ENCODE results near the gene MMP7.
A peak's percentile ranks its signal among the peaks of the same experiment; 100 is the strongest.

The MMP7 gene, protein sequence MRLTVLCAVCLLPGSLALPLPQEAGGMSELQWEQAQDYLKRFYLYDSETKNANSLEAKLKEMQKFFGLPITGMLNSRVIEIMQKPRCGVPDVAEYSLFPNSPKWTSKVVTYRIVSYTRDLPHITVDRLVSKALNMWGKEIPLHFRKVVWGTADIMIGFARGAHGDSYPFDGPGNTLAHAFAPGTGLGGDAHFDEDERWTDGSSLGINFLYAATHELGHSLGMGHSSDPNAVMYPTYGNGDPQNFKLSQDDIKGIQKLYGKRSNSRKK

DNA sequence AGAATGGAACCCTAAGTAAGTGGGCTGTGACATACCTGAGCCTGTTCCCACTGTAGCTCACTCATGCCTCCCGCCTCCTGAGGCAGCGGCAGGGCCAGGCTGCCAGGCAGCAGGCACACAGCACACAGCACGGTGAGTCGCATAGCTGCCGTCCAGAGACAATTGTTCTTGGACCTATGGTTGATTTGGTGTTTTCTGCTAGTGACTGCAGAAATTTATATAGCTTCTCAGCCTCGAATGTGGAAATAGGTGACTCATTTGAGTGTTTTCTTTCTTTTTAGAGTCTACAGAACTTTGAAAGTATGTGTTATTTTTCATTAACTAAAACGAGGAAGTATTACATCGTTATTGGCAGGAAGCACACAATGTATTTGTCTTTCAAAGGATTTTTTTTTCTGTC lies at the start of gene MMP7:
TSS of gene MMP7 (minus strand) at position 190 of the 400 bp plus-strand sequence. CDS start at position 143, 47 bp downstream.
- peak; percentile 29 for DNase-seq

DNA sequence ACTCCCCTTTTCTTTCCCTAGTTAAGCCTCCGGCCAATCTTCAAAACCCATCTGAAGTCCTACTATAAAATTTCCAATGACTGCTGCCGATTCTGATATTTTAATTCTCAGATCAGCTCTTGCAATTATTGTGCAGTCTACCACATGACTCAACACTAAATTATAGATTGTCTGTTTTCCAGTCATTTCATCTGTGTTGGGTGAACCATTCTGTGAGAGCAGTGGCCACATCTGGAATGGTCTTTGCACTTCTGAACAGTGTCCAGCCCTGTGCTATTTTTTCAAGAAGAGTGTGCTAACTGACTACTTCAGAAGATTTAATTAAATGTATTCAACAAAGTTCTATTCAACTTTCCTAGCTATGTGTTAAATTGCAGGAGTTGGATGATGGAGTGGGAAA lies 47.2 kb upstream of the MMP7 start:
- DNase-seq, result no peak

DNA sequence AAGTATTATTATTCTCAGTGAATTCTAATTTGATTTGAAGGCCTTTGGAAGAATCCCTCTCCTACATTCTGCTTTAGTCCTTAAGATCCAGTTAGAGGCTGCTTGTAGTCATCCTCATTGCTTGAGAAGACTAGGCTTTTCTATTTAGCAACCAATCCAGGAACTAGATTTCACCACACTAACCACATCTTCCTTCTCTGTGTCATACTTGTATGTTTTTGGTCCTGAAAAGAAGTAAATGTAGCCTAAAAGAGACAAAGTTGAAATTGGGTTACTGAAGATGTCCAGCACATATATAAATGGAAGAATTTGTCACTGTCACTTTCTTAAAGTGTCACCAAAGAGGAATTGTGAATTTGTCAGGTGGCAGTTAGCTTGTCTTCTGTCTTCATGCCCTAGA lies 46.6 kb upstream of the MMP7 start:
- DNase-seq, result no peak

DNA sequence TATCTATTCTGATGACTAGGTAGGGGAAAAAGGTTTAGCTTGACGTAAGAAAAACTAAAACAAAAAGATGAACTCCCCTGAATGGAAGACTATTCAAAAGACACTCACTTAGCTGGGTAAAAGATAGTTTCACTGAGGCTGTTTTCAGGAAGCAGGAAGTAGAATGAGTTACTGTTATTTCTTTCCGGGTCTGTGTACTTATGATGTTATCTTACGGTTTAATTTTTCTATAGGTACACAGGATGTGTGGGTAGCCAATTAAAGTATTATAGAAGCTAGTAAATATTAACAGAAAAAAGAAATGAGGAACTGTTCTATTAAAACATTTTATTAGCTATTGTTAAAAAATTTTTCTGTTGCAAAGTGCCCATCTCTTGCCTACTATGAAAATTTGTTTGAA lies 45.8 kb upstream of the MMP7 start:
- no peak for DNase-seq

DNA sequence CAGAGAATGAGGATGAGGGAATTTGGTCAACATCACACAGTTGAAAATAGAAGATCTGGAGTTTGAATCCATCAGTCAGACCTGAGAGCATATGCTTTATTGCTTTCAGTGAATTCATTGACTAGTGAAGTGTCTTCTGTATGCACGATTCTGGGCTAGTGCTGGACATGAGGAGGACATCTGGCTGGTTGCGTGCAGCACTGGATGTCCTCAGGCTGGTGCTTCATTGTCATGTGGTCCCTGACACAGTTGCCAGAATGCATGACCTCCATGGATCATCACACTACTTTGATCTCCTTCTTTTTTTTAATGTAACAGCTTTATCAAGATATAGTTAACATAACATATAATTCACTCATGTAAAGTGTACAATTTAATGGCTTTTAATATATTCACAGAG lies 44.5 kb upstream of the MMP7 start:
- DNase-seq, result no peak

DNA sequence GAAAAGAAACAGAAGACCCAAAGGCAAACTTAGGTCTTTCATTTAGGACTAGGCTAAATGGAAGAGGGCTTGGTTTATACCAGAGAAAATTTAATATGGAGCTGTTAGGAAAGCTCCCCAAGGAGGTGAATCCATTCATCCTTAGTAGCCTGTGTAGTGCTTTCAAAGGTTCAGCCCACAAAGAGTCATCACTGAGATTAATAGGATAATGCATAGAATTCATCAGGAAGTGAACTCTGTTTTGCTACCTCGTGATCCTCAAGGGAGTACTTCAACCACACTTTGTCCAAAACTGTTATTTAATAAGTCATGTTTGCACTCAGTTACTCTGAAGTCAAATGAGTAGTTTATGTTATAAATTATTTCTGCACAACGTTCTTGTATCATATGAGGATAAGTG lies 43.3 kb upstream of the MMP7 start:
- DNase-seq, result no peak

DNA sequence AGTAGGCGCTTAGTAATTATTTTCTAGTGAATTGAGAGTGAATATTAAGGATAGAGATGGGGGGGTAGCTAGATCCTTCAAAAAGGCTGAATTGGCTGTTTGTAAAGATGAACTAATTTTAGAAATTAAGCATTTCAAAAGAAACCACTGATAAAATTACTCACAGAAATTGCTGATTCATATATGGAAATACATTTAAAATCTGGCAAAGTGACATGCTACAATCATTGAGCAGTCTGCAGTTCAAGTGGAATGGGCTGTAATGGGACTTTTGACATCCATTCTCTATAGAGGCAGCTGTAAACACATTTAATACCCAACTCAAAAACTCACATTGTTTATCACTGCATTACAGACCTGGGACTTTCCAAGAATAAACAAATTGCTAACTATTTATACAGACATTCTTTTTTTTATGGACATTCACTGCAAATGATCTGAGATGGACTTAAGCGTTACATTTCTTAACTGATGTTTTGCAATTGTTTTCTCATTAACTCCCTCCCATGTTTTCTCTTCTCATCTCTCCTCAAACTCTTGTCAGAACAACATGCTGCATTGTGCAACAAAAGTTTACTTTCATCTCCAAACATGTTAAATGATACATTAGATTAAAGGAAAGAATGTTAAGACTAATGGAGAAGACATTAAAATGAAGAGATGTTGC lies 42.1 kb upstream of the MMP7 start:
- DNase-seq, result no peak

DNA sequence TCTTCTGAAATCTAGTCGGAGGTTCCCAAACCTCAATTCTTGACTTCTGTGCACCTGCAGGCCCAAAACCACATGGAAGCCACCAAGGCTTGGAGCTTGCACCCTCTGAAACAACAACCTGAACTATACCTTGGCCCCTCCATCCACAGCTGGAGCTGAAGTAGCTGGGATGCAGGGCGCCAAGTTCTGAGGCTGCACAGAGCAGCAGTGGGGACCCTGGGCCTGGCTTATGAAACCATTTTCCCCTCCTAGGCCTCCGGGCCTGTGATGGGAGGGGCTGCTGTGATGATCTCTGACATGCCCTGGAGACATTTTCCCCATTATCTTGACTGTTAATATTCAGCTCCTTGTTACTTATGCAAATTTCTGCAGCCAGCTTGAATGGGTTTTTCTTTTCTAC lies 38.3 kb upstream of the MMP7 start:
- DNase-seq, result no peak

DNA sequence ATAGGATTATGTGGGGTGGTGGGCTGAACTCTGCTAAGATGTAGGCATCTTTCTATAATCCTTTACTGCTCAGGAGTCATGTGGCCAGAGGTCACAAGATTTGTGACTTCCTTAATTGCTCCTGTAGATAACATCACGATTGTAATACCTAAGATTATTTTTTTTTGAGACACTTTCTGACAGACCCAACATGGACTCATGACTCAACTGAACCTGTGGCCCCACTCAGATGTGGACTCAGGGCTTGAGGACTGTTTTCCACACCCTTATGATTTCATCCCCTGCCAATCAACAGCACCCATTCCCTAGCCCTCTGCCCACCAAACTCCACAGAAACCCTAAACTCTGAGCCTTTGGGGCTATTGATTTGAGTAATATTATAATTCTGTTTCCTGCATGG lies 35.6 kb upstream of the MMP7 start:
- no peak for DNase-seq

DNA sequence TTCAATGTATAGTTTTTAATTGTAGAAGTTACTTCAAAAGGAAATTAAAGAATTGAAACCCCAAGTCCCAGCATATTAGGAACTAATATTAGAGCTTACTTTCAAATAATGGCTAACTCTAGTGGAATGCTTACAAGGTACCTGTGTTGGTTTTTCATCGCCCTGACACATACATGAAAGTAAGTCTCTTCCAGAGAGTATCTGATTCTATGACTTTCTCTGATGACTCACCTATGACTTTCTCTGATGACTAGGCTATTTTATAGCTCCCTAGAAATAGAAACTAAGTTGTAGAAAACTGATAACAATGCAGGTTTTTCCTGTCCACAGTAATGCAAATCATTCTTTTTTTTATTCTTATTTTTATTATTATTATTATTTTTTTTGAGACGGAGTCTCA lies 33.6 kb upstream of the MMP7 start:
- DNase-seq, result no peak

DNA sequence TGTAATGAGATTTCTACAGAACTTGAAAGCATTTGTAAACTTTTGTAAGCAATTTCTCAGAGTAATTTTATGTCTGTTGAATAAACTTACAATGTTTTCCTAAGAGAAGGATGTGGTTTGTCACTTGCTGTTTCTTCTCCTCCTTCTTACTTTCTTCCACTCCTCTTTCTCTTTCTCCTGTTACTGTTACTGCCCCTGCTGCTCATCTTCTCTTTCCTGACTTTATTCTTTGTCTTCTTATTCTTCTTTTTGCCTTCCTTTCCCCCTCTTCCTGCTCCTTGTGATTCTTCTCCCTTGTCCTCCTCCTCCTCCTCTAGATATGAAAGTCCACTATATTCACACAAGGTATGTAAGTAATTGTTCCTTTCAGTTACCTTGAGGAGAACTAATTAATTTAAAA lies 31.1 kb upstream of the MMP7 start:
- no peak for DNase-seq

DNA sequence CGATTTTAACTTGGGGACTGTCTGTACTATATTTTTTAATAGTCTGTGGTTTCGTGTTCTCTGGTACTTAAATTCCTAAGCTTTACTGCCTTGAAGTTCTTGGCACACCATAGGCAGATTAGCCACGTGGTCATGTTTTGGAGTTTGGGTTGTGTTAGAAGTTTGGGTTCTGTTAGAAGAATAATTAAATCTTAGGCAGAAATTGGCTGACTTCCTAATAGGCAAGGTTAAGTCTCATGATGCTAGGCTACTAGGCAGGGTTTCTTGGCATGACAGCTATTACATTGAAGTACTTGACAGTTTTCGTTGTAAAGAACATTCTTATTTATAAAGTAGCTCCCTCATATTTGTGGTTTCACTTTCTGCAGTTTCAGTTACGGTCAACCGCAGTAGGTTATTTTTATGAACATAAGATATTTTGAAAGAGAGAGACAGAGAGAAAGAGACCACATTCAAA lies 30.0 kb upstream of the MMP7 start:
- no peak for DNase-seq

DNA sequence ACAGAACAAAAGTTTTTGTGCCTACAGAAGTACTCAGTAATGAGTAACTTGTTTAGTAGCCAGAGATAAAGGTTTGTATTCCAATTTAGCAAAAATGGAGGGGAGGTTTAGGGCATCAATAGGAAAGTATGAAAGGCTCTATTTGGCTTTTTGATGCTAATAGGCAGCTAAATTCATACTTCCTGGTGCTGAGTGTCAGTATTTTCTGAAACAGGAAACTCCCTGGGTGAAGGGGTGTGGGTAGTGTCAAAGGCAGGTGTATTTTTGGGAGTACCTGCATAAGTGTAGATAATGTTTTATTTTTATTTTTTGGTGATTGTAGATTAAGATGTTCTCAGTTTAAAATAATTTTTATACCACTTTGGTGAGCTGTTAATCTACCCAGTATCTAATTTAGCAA lies 29.3 kb upstream of the MMP7 start:
- DNase-seq, result no peak

DNA sequence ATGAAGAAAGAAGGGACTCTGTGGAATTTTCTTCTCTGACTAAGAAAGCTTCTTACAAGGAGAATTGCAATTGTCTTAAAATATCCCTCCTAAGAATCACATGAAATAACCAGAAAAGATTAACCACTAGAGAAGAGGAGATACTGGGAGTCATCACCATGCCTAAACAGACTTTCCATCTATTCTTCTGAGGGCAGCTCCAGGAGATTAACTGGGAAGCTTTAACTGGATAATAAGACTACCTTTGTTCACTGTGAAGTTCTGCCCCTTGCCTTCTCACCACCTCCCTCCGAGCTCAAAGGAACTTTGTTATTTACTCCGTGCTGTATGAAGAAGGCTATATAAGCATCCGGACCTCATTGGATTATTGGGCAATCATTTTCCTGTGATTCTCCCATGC lies 24.5 kb upstream of the MMP7 start:
- no peak for DNase-seq

DNA sequence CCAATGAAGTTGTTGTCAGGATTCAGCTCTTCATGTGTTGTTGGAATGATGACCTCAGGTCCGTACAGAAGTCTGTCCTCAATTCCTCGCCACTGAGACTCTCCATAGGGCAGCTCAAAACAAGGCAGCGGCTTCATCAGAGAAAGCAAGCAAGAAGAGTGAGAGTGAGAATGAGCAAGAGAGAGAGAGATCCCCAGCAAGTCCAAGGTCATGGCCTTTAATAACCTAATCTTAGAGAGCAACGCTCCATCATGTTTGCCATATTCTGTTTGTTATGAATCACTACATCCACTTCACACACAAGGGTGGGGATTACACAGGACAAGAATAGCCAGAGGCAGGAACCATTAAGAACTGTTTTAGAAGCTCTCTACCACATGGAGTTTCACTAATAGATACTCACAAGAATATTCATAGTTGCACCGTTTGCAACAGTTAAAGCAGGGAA lies 23.3 kb upstream of the MMP7 start:
- no peak for DNase-seq

DNA sequence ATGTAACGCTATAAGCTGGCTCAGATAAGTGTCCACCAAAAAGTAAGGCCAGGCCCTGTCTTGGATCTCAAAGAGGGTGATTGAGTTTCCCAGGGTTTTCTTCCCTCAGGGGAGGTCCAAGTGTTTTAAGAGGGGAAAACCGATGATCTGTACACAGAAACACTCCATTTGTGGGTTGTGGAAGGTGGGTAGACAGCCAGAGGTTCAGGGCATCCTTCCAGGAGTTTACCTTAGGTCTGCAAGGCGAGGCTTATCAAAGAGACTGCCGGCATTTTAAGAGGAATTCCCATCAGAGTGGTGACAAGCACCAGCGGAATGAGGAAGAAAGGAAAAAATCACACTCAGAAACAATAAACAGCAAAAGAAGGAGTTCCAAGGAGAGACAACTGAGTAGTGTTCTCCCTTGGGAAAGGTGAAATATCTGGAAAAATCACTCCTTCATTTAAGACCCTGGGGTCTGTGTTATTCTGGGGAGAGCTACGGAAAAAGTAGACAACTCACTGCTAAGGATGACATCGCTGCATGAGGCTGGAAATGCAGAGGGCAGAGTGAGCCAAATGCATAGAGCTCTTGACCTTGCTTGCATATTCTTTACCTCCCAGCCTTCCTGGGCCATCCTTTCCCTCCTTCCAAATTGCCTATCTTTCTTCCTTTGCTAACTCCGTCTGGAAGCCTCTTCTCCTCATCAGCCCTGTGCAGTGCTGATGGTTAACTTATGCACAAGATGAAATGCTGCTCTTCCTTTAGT lies 22.1 kb upstream of the MMP7 start:
- DNase-seq, result no peak

DNA sequence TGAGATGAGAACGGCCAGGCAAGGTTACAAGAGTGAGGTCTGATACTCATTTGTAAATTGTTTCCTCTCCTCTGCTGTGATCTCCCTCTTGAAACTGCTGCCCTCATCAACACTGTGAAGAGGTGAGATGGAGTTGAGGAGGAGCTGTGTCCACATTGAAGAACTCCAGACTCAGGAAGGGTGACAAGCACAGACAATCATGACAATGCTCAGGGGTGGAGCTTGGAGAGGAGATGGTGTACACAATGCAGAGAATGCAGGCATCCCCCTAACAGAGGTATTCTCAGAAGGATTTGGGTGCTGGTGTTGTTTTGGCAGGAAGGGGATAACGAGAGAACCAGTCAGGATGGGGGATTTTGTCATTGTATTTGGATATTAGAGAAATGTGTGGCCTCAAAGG lies 21.5 kb upstream of the MMP7 start:
- DNase-seq, result no peak

DNA sequence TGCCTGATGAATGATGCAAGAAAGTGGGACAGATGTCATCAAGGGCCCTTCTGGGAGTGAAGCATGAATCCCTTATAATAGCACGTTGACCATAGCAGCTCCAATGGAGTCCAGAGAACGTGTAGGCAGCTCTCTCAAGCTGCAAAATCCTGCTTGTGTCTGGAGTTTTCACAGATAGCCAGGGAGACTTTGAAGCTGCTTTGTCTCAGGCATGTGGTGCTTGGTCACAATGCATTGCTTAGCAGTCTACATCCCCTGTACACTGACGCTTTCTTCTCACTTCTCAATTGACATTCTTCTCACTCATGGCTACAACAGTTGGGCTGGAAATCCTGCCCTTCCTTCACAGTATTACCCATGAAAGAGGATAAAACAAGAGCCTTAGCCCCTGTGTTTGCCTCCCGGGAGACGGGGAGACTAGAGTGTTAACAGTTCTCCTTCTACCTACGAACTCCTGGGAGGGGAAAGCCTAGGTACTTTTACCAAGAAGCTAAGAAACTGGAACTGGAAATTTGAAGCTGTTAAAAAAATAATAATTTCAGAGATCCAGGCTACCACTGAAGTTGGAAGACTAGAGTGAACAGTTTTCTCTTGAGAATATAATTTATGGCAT lies 20.7 kb upstream of the MMP7 start:
- DNase-seq, result no peak

DNA sequence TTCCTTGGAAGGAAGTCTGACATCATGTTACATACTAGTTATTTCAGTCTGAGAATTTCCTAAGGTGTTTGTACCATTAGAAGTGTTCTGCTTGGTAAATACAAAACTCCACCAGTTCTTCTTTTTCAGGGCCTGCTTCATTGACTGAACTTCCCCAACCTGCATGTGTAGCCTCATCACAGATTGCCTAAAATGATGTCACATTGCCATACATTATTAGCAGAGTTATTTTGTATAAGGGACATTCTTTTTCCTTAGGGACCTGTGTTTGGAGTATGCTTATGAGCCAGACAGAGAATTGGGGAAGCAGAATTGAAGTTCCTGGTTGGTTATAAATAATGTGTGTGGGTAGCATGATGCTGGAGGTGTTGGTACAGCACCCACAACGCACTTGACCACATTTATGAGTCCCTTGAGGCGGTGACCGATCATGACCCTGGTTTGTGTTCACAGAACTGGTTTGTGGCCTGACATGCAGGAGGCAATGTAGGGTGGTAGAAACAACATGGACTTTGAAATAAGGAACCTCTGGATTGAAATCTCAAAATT lies 16.4 kb upstream of the MMP7 start:
- DNase-seq, result no peak

DNA sequence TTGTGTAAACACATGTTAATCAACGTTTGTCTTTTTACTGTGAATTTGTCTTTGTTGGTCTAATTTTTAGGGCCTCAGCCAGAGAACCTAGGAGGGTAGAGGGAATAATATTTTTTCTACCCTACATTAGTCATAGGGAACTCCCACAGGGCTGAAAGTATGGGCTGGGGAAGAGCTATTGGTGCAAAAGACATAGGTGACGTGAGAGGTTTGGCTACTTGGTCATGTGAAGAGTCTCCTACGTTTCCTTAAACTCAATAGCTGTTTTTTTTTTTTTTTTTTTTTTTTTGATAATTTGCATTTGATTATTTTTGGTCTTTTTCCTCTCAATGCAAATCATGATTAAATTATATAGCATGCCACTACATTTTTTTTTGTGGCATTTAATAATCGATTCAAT lies 15.9 kb upstream of the MMP7 start:
- no peak for DNase-seq

DNA sequence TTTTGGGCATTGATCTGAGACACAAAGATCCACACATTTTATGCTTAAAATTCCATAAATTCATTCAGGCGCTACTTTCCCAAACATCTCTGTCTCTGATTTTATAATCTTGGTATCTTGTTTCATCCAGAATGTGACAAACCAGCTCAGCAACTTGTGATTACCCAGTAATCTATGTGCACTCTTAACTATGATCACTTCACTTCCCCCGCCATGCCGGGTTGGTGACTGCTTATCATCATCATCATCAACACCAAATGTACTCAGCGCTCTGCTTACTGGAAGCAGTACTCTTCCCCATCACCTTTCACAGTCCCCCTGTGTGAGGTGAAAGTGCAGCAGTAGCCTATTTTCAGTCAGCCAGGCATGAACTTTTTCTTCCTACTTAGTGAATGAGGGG lies 15.2 kb upstream of the MMP7 start:
- DNase-seq, result no peak

DNA sequence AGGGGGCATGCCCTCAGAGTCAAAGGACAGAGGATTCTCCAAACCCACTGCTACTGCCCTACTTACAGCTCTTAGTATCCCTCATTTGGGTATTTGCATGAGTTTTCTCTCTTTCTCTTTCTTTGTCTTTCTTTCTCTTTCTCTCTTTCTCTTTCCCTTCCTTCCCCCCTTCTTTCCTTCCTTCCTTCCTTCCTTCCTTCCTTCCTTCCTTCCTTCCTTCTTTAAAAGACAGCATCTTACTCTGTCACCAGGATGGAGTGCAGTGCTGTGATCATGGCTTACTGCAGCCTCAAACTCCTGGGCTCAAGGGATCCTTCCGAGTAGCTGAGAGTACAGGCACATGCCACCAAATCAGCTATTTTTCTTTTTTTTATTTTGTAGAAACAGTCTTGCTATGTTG lies 14.0 kb upstream of the MMP7 start:
- no peak for DNase-seq

DNA sequence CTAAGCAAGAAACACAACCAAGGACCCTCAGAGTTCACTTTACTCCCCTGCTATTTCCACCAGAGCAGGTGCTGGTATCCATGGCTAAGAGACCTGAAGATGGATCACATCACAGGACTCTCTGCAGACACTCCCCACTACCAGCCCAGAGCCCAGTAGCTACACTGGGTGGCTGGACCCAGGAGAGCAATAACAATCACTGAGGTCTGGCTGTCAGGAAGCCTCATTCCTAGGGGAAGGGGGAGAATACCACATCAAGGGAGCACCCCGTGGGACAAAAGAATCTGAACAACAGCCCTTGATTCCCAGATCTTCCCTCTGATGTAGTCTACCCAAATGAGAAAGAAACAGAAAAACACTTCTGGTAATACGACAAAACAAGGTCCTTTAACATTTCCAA lies 9.0 kb upstream of the MMP7 start:
- DNase-seq, result no peak

All from NCI-H69 (cell line).